ENCODE measurements around the gene RHBDF2. TPM values are rescaled to one million over a fixed set of nuclear protein-coding genes. Genes with fewer than 3 reads are reported as not detected.

RHBDF2 gene
- total and polyA plus RNA-seq, 2 donors (not counting 3 experiments of a cell fraction or from before 2014, with no cell fraction given), result 25.5 to 38.5 TPM

DNA sequence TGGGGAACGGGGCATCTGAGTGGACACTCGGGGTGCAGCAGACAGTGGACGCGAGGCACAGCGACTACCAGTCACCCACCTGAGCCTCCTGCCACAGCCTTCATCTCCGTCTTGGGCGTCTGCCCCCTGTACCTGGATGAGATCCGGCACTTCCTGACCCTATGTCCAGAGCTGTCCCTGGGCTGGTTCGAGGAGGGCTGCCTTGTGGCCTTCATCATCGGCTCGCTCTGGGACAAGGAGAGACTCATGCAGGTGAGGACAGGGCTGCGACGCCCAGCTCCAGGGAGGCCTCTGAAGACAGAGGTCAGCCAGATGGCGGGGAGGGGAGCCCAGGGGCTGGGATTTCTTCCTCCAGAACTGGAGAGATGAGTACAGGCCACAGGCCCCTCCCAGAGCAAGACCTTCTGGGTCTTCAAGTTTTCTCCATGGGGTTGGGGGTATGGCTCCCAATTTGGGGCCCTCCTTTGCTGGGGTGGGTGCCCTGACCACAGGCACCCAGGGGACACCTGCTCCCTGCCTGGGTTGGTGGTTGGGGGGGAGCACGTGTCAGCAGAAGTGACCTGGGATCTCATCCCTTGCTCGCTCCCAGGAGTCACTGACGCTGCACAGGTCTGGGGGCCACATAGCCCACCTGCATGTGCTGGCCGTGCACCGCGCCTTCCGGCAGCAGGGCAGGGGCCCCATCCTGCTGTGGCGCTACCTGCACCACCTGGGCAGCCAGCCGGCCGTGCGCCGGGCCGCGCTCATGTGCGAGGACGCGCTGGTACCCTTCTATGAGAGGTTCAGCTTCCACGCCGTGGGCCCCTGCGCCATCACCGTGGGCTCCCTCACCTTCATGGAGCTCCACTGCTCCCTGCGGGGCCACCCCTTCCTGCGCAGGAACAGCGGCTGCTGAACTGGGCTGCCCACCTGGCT is 31.9 kb downstream of the RHBDF2 start:
- TF ChIP-seq MYC (IDR thresholded peaks at IDR 0.05; ENCODE audit: low read depth, low read length), result no peak
- no peak for TF ChIP-seq POLR2A (IDR thresholded peaks at IDR 0.05; ENCODE audit: low read depth, low read length)
- TF ChIP-seq GATA2 (IDR thresholded peaks at IDR 0.05; ENCODE audit: insufficient read depth, insufficient read length, low read depth, low read length), result no peak
- TF ChIP-seq POLR2AphosphoS5 (IDR thresholded peaks at IDR 0.05; ENCODE audit: insufficient read depth, low read depth, low read length), result no peak
- TF ChIP-seq EZH2 (IDR thresholded peaks at IDR 0.05; ENCODE audit: borderline replicate concordance, low read depth, low read length, severe bottlenecking), result no peak
- TF ChIP-seq JUN (IDR thresholded peaks at IDR 0.05; ENCODE audit: borderline replicate concordance, insufficient read depth, insufficient read length, low read depth), result no peak
- TF ChIP-seq, protein P1, sequence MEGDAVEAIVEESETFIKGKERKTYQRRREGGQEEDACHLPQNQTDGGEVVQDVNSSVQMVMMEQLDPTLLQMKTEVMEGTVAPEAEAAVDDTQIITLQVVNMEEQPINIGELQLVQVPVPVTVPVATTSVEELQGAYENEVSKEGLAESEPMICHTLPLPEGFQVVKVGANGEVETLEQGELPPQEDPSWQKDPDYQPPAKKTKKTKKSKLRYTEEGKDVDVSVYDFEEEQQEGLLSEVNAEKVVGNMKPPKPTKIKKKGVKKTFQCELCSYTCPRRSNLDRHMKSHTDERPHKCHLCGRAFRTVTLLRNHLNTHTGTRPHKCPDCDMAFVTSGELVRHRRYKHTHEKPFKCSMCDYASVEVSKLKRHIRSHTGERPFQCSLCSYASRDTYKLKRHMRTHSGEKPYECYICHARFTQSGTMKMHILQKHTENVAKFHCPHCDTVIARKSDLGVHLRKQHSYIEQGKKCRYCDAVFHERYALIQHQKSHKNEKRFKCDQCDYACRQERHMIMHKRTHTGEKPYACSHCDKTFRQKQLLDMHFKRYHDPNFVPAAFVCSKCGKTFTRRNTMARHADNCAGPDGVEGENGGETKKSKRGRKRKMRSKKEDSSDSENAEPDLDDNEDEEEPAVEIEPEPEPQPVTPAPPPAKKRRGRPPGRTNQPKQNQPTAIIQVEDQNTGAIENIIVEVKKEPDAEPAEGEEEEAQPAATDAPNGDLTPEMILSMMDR (IDR thresholded peaks at IDR 0.05; ENCODE audit: extremely low read depth in 1 of 2, insufficient read depth in 1 of 2, low read depth in 1 of 2, low read length in 2 of 2), result no peak
- TF ChIP-seq, protein P2, sequence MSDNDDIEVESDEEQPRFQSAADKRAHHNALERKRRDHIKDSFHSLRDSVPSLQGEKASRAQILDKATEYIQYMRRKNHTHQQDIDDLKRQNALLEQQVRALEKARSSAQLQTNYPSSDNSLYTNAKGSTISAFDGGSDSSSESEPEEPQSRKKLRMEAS (IDR thresholded peaks at IDR 0.05; ENCODE audit: insufficient read depth, insufficient read length), result no peak
- no peak for TF ChIP-seq FOS (IDR thresholded peaks at IDR 0.05; ENCODE audit: borderline replicate concordance, insufficient read depth, low read length)
- Histone ChIP-seq H3K4me2 (ENCODE audit: insufficient read depth, low read length) (no peak overlapping the region), H2AFZ (ENCODE audit: low read depth, low read length) (no peak overlapping the region), H3K79me2 (ENCODE audit: control insufficient read depth, insufficient read depth, low read length) (no peaks in the 10 kb centered on the region), H4K20me1 (replicated peaks; ENCODE audit: control insufficient read depth, extremely low read depth, insufficient read depth, low read length) (no peaks in the 10 kb centered on the region), H3K4me1 (ENCODE audit: control insufficient read depth, extremely low read depth, insufficient read depth, low read length) (no peaks in the 10 kb centered on the region), H3K9ac (replicated peaks; ENCODE audit: extremely low read depth, insufficient read depth, low read length) (no peak overlapping the region), H3K27me3 (ENCODE audit: control insufficient read depth in 2 of 2, insufficient read depth in 2 of 2, low read length in 2 of 2) (no peaks in the 10 kb centered on the region), H3K27ac (ENCODE audit: insufficient read depth, low read depth, low read length) (no peak overlapping the region), H3K4me3 (replicated peaks in 1 of 3; ENCODE audit: insufficient read depth in 1 of 3, low read depth in 1 of 3, low read length in 3 of 3) (no peak overlapping the region), H3K9me3 (replicated peaks; ENCODE audit: control insufficient read depth, insufficient read depth, low read length) (no peaks in the 10 kb centered on the region), H3K36me3 (ENCODE audit: control insufficient read depth in 2 of 2, extremely low read depth in 1 of 2, insufficient read depth in 2 of 2, low read length in 2 of 2) (peaks cover 0 to 9% of the 10 kb centered on the region in 2 experiments), H3K9me1 (replicated peaks; ENCODE audit: control insufficient read depth, extremely low read depth, insufficient read depth, low read length) (no peaks in the 10 kb centered on the region)
- DNase-seq (ENCODE audit: low read depth, low spot score), result no peak
- dilution Hi-C loops (cut with MboI; ENCODE audit: extremely low pct_ligation_motif_present, low sequenced_read_pairs) (no loop called here), intact Hi-C loops (cut with micrococcal nuclease) (no loop called here)
- no TSS peak for BruUV-seq (replicated peaks)
- POLR2A ChIA-PET, result no interaction called here
- FAIRE-seq, result no peak
- CTCF ChIA-PET, result no interaction called here
